Spleen (tissue), 7 donors: Measurements from ENCODE around the gene KLF13.

Experiments used
- CTCF ChIP-seq, 11 experiments: fragments of 200-600 bp in 7 of 11; fragments of 450-650 bp in 4 of 11; sonication (generic) in 4 of 11; IDR thresholded peaks in 8 of 11; conservative IDR thresholded peaks in 3 of 11; 1 replicate in 7 of 11; 2 replicates in 4 of 11; pipeline versions ENCODE4 v1.4.0 to v1.8.0; 2016 to 2021; ENCODE audit warnings: antibody characterized with exemption in 11 of 11, inconsistent platforms in 4 of 11, mild to moderate bottlenecking in 1 of 11
- POLR2A ChIP-seq, 3 donors: fragments of 450-650 bp; IDR thresholded peaks; one replicate each; pipeline ENCODE4 v1.5.1; 2017; ENCODE audit warnings: antibody characterized with exemption in 3 of 3, mild to moderate bottlenecking in 1 of 3
- POLR2AphosphoS5 ChIP-seq, 3 donors: sonication (generic); formaldehyde crosslinking; IDR thresholded peaks; one replicate each; pipeline ENCODE4 v1.5.1; 2017; ENCODE audit warnings: antibody characterized with exemption in 3 of 3
- donor health status: DM: no; HTN: no; CAD: no; lungs with moderate emphysema.
- donor health status: DM: no; HTN: no; CAD: no.
- donor health status: DM: no; HTN: no; CAD: no.

GRCh38 chr15:31366169-31366734, 39.6 kb downstream of the KLF13 start:
- TF ChIP-seq POLR2A (IDR thresholded peaks at IDR 0.05): no peak
- TF ChIP-seq CTCF (IDR thresholded peaks at IDR 0.05 in 8 of 11, conservative IDR thresholded peaks at IDR 0.05 in 3 of 11): no peak
- no peak for TF ChIP-seq POLR2AphosphoS5 (IDR thresholded peaks at IDR 0.05)
